ENCODE measurements around the gene AUTS2. TPM values are rescaled to one million over a fixed set of nuclear protein-coding genes. Genes with fewer than 3 reads are reported as not detected.

The AUTS2 gene
- total RNA-seq, 2 experiments from 2014 or later, result 2.4 to 3.0 TPM

- DNase-seq (no peak), ATAC-seq (no peak)
- intact Hi-C loops (cut with DNase I, micrococcal nuclease), result no loop called here
- CTCF ChIA-PET, result interaction anchor here (0.5 kb wide), 1 partner anchor 524 kb away, joined by 3 read pairs; no protein-coding TSS in a partner anchor
- Mint-ChIP-seq H3K4me1 (peaks cover 27% of the 10 kb centered on the region), H3K27me3 (no peaks in the 10 kb centered on the region), H3K36me3 (ENCODE audit: low read depth) (no peaks in the 10 kb centered on the region), H3K4me3 (no peak overlapping the region), H3K9me3 (ENCODE audit: low read depth) (no peaks in the 10 kb centered on the region), H3K27ac (no peak overlapping the region)
- POLR2A ChIA-PET, result no interaction called here
Measured at GRCh38 chr7:70458745-70459144, 860.5 kb downstream of the AUTS2 start.

- Mint-ChIP-seq H3K4me1 (peaks cover 27% of the 10 kb centered on the region), H3K4me3 (no peak overlapping the region), H3K27ac (no peak overlapping the region), H3K36me3 (ENCODE audit: low read depth) (no peaks in the 10 kb centered on the region), H3K9me3 (ENCODE audit: low read depth) (no peaks in the 10 kb centered on the region), H3K27me3 (no peaks in the 10 kb centered on the region)
- intact Hi-C loops (cut with DNase I, micrococcal nuclease), result no loop called here
- no peak for ATAC-seq
- POLR2A ChIA-PET, result no interaction called here
- CTCF ChIA-PET, result no interaction called here
- DNase-seq, result no peak
Measured at GRCh38 chr7:70459546-70459945, 861.3 kb downstream of the AUTS2 start.

GRCh38 chr7:70460071-70460470 is 861.8 kb downstream of the AUTS2 start:
- intact Hi-C loops (cut with DNase I, micrococcal nuclease), result no loop called here
- CTCF ChIA-PET, result no interaction called here
- no peak overlapping the region for H3K4me3 Mint-ChIP-seq
- ATAC-seq (no peak), DNase-seq (no peak)
- peaks cover 27% of the 10 kb centered on the region for H3K4me1 Mint-ChIP-seq
- no peaks in the 10 kb centered on the region for H3K27me3 Mint-ChIP-seq
- POLR2A ChIA-PET, result no interaction called here
- H3K9me3 Mint-ChIP-seq (ENCODE audit: low read depth), result no peaks in the 10 kb centered on the region
- H3K36me3 Mint-ChIP-seq (ENCODE audit: low read depth), result no peaks in the 10 kb centered on the region
- H3K27ac Mint-ChIP-seq, result no peak overlapping the region

- Mint-ChIP-seq H3K27me3 (no peaks in the 10 kb centered on the region), H3K9me3 (ENCODE audit: low read depth) (no peaks in the 10 kb centered on the region), H3K36me3 (ENCODE audit: low read depth) (no peaks in the 10 kb centered on the region), H3K4me3 (no peak overlapping the region), H3K4me1 (peaks cover 27% of the 10 kb centered on the region), H3K27ac (no peak overlapping the region)
- ATAC-seq (no peak), DNase-seq (no peak)
- POLR2A ChIA-PET, result no interaction called here
- CTCF ChIA-PET, result no interaction called here
- intact Hi-C loops (cut with DNase I, micrococcal nuclease), result no loop called here
Measured at GRCh38 chr7:70460562-70460961, 862.3 kb downstream of the AUTS2 start.

- POLR2A ChIA-PET, result no interaction called here
- no peak overlapping the region for H3K27ac Mint-ChIP-seq
- H3K4me3 Mint-ChIP-seq, result no peak overlapping the region
- H3K4me1 Mint-ChIP-seq, result peaks cover 9% of the 10 kb centered on the region
- no peaks in the 10 kb centered on the region for H3K9me3 Mint-ChIP-seq (ENCODE audit: low read depth)
- DNase-seq (no peak), ATAC-seq (no peak)
- H3K27me3 Mint-ChIP-seq, result no peaks in the 10 kb centered on the region
- no peaks in the 10 kb centered on the region for H3K36me3 Mint-ChIP-seq (ENCODE audit: low read depth)
- intact Hi-C loops (cut with DNase I, micrococcal nuclease), result no loop called here
- CTCF ChIA-PET, result interaction anchor here (0.7 kb wide), 1 partner anchor 235 kb away, joined by 3 read pairs; no protein-coding TSS in a partner anchor
Measured at GRCh38 chr7:70463352-70463938, 865.2 kb downstream of the AUTS2 start.

GRCh38 chr7:70466725-70467364 is 868.6 kb downstream of the AUTS2 start:
- H3K27me3 Mint-ChIP-seq, result no peaks in the 10 kb centered on the region
- DNase-seq (no peak), ATAC-seq (no peak)
- no peaks in the 10 kb centered on the region for H3K9me3 Mint-ChIP-seq (ENCODE audit: low read depth)
- peaks cover 4% of the 10 kb centered on the region for H3K4me1 Mint-ChIP-seq
- H3K36me3 Mint-ChIP-seq (ENCODE audit: low read depth), result no peaks in the 10 kb centered on the region
- no peak overlapping the region for H3K4me3 Mint-ChIP-seq
- intact Hi-C loops (cut with DNase I, micrococcal nuclease), result no loop called here
- ChIA-PET POLR2A (no interaction called here), CTCF (no interaction called here)
- no peak overlapping the region for H3K27ac Mint-ChIP-seq

- H3K36me3 Mint-ChIP-seq (ENCODE audit: low read depth), result no peaks in the 10 kb centered on the region
- ATAC-seq (no peak), DNase-seq (no peak)
- H3K27me3 Mint-ChIP-seq, result no peaks in the 10 kb centered on the region
- intact Hi-C loops (cut with DNase I, micrococcal nuclease), result no loop called here
- ChIA-PET POLR2A (no interaction called here), CTCF (no interaction called here)
- no peak overlapping the region for H3K27ac Mint-ChIP-seq
- no peak overlapping the region for H3K4me3 Mint-ChIP-seq
- H3K9me3 Mint-ChIP-seq (ENCODE audit: low read depth), result no peaks in the 10 kb centered on the region
- H3K4me1 Mint-ChIP-seq, result peaks cover 4% of the 10 kb centered on the region
Measured at GRCh38 chr7:70470746-70471145, 872.5 kb downstream of the AUTS2 start.

GRCh38 chr7:70472601-70473237 is 874.4 kb downstream of the AUTS2 start:
- no peaks in the 10 kb centered on the region for H3K27me3 Mint-ChIP-seq
- no peaks in the 10 kb centered on the region for H3K4me1 Mint-ChIP-seq
- ChIA-PET POLR2A (interaction anchor here (0.7 kb wide), 1 partner anchor 42 kb away, joined by 3 read pairs; no protein-coding TSS in a partner anchor), CTCF (no interaction called here)
- no peak overlapping the region for H3K27ac Mint-ChIP-seq
- no peak overlapping the region for H3K4me3 Mint-ChIP-seq
- intact Hi-C loops (cut with DNase I, micrococcal nuclease), result no loop called here
- no peaks in the 10 kb centered on the region for H3K36me3 Mint-ChIP-seq (ENCODE audit: low read depth)
- no peak for DNase-seq
- ATAC-seq, result no peak
- no peaks in the 10 kb centered on the region for H3K9me3 Mint-ChIP-seq (ENCODE audit: low read depth)

GRCh38 chr7:70474639-70475234 is 876.5 kb downstream of the AUTS2 start:
- Mint-ChIP-seq H3K9me3 (ENCODE audit: low read depth) (no peaks in the 10 kb centered on the region), H3K4me3 (no peak overlapping the region), H3K27me3 (no peaks in the 10 kb centered on the region), H3K27ac (no peak overlapping the region), H3K4me1 (no peaks in the 10 kb centered on the region), H3K36me3 (ENCODE audit: low read depth) (no peaks in the 10 kb centered on the region)
- no peak for ATAC-seq
- intact Hi-C loops (cut with DNase I, micrococcal nuclease), result no loop called here
- ChIA-PET CTCF (no interaction called here), POLR2A (no interaction called here)
- no peak for DNase-seq

GRCh38 chr7:70477036-70478010 is 879.0 kb downstream of the AUTS2 start:
- intact Hi-C loops (cut with DNase I, micrococcal nuclease), result no loop called here
- no peak for ATAC-seq
- ChIA-PET POLR2A (interaction anchor here (0.7 kb wide), 1 partner anchor 32 kb away, joined by 3 read pairs; no protein-coding TSS in a partner anchor), CTCF (no interaction called here)
- no peak for DNase-seq
- Mint-ChIP-seq H3K4me1 (no peaks in the 10 kb centered on the region), H3K9me3 (ENCODE audit: low read depth) (no peaks in the 10 kb centered on the region), H3K27me3 (no peaks in the 10 kb centered on the region), H3K4me3 (no peak overlapping the region), H3K27ac (no peak overlapping the region), H3K36me3 (ENCODE audit: low read depth) (no peaks in the 10 kb centered on the region)
